Large intestine (tissue), 3 donors: ENCODE data around the gene ADRA2B. TPM values are rescaled to one million over a fixed set of nuclear protein-coding genes. Genes with fewer than 3 reads are reported as not detected.
"Not testable (repeated sequence)": the region's sequence is repeated elsewhere in the genome, so short reads cannot be mapped to it uniquely, and the experiment has no call there.

ENCODE experiments used
- DNase-seq, 2 donors: peaks; one replicate each; pipeline versions ENCODE4 v3.0.0 to v3.0.0-alpha.2; 2013
- H3K27ac ChIP-seq: one replicate; pipeline ENCODE4 v1.5.1; 2013; ENCODE audit warnings: low read length
- H3K27me3 ChIP-seq: 2 replicates; pipeline ENCODE4 v1.6.1; 2013; ENCODE audit warnings: low read length; ENCODE audit not compliant: control insufficient read depth, insufficient read depth
- H3K36me3 ChIP-seq: 2 replicates; pipeline ENCODE4 v1.6.1; 2013; ENCODE audit warnings: low read length; ENCODE audit not compliant: control insufficient read depth, insufficient read depth
- H3K4me1 ChIP-seq: one replicate; pipeline ENCODE4 v1.6.1; 2013; ENCODE audit warnings: low read length; ENCODE audit not compliant: control insufficient read depth, insufficient read depth
- H3K4me3 ChIP-seq: one replicate; pipeline ENCODE4 v1.5.1; 2013; ENCODE audit warnings: low read length
- H3K9me3 ChIP-seq: one replicate; pipeline ENCODE4 v1.6.1; 2013; ENCODE audit warnings: mild to moderate bottlenecking, low read depth, low read length, moderate library complexity; ENCODE audit not compliant: control insufficient read depth
- WGBS: methylation state at CpG from one replicate; pipeline ENCODE4 v1.1.5; 2013; ENCODE audit warnings: low lambda C conversion rate; ENCODE audit not compliant: insufficient coverage; 5-methylcytosine and 5-hydroxymethylcytosine counted together
- polyA plus RNA-seq: library from polyadenylated mRNA; unstranded; fragments of 120-200 nt; gene quantifications from one replicate; pipeline ENCODE4 v1.2.1, GENCODE V29; 2013

ADRA2B gene
- polyA plus RNA-seq, 1 donor, result 0.84 TPM

GRCh38 chr2:96143231-96143847 lies 27.0 kb upstream of the ADRA2B start:
- DNase-seq, result no peak
- peaks cover 7% of the 10 kb centered on the region for H3K27me3 ChIP-seq
- H3K4me3 ChIP-seq, result no peak overlapping the region
- H3K36me3 ChIP-seq, result no peaks in the 10 kb centered on the region
- WGBS, result no CpG with 5 or more reads among the region's 10 CpGs
- H3K4me1 ChIP-seq, result peaks cover 14% of the 10 kb centered on the region
- H3K9me3 ChIP-seq, result no peaks in the 10 kb centered on the region
- H3K27ac ChIP-seq, result no peak overlapping the region

GRCh38 chr2:96142217-96143113 lies 26.1 kb upstream of the ADRA2B start:
- Histone ChIP-seq H3K27me3 (peaks cover 7% of the 10 kb centered on the region), H3K4me1 (peaks cover 16% of the 10 kb centered on the region), H3K9me3 (no peaks in the 10 kb centered on the region), H3K27ac (no peak overlapping the region), H3K36me3 (no peaks in the 10 kb centered on the region), H3K4me3 (no peak overlapping the region)
- no CpG with 5 or more reads among the region's 26 CpGs for WGBS
- DNase-seq, result no peak

- DNase-seq, H3K9me3 ChIP-seq, H3K36me3 ChIP-seq, H3K4me3 ChIP-seq, H3K27ac ChIP-seq, H3K27me3 ChIP-seq: not testable (repeated sequence)
- WGBS, result no CpG with 5 or more reads among the region's 5 CpGs
- peaks cover 16% of the 10 kb centered on the region for H3K4me1 ChIP-seq
These were observed 25.2 kb upstream of the ADRA2B start for GRCh38 chr2:96141624-96141967.

- no peak overlapping the region for H3K4me3 ChIP-seq
- H3K27me3 ChIP-seq, result peaks cover 7% of the 10 kb centered on the region
- H3K27ac ChIP-seq, result no peak overlapping the region
- DNase-seq, result no peak
- no peaks in the 10 kb centered on the region for H3K36me3 ChIP-seq
- H3K4me1 ChIP-seq, result peaks cover 16% of the 10 kb centered on the region
- WGBS, result no CpG with 5 or more reads among the region's 13 CpGs
- H3K9me3 ChIP-seq, result no peaks in the 10 kb centered on the region
These were observed 24.7 kb upstream of the ADRA2B start for GRCh38 chr2:96140941-96141623.

GRCh38 chr2:96139181-96139758 lies 22.9 kb upstream of the ADRA2B start:
- Histone ChIP-seq H3K4me3 (no peak overlapping the region), H3K36me3 (no peaks in the 10 kb centered on the region), H3K27ac (no peak overlapping the region), H3K4me1 (peaks cover 6% of the 10 kb centered on the region), H3K9me3 (no peaks in the 10 kb centered on the region), H3K27me3 (peaks cover 2% of the 10 kb centered on the region)
- 100% methylated on average over 1 of the region's 7 CpGs for WGBS
- DNase-seq, result no peak

GRCh38 chr2:96138179-96139145 lies 22.1 kb upstream of the ADRA2B start, which contains the start of gene ASTL:
Gene ASTL, minus strand, starts transcription at chr2:96138502. Its CDS starts 66 bp downstream, at chr2:96138436.
- no CpG with 5 or more reads among the region's 17 CpGs for WGBS
- Histone ChIP-seq H3K4me1 (peaks cover 6% of the 10 kb centered on the region), H3K27ac (peak within 1 kb of the TSS; percentile 45), H3K4me3 (no peak within 1 kb of the TSS), H3K27me3 (no peaks in the 10 kb centered on the region), H3K36me3 (no peaks in the 10 kb centered on the region), H3K9me3 (no peaks in the 10 kb centered on the region)
- peak; percentile 35 to 75 for DNase-seq

- Histone ChIP-seq H3K9me3 (no peaks in the 10 kb centered on the region), H3K36me3 (no peaks in the 10 kb centered on the region), H3K27ac (no peak overlapping the region), H3K4me1 (peaks cover 6% of the 10 kb centered on the region), H3K4me3 (no peak overlapping the region), H3K27me3 (no peaks in the 10 kb centered on the region)
- WGBS, result no CpG with 5 or more reads among the region's 15 CpGs
- no peak for DNase-seq
These were observed 21.2 kb upstream of the ADRA2B start for GRCh38 chr2:96137321-96138178.

GRCh38 chr2:96136129-96136720 lies 19.9 kb upstream of the ADRA2B start:
- Histone ChIP-seq H3K4me1 (peaks cover 6% of the 10 kb centered on the region), H3K27me3 (no peaks in the 10 kb centered on the region), H3K36me3 (no peaks in the 10 kb centered on the region), H3K4me3 (no peak overlapping the region), H3K9me3 (no peaks in the 10 kb centered on the region), H3K27ac (no peak overlapping the region)
- no peak for DNase-seq
- no CpG with 5 or more reads among the region's 8 CpGs for WGBS

- no peaks in the 10 kb centered on the region for H3K9me3 ChIP-seq
- H3K27ac ChIP-seq, result no peak overlapping the region
- no peak for DNase-seq
- H3K4me1 ChIP-seq, result peaks cover 6% of the 10 kb centered on the region
- no peak overlapping the region for H3K4me3 ChIP-seq
- no CpG with 5 or more reads among the region's 5 CpGs for WGBS
- no peaks in the 10 kb centered on the region for H3K36me3 ChIP-seq
- H3K27me3 ChIP-seq, result no peaks in the 10 kb centered on the region
These were observed 19.2 kb upstream of the ADRA2B start for GRCh38 chr2:96135621-96136020.
